Measurements from ENCODE around the gene TMEM201.
A peak's percentile ranks its signal among the peaks of the same experiment; 100 is the strongest.

TMEM201 gene

DNA sequence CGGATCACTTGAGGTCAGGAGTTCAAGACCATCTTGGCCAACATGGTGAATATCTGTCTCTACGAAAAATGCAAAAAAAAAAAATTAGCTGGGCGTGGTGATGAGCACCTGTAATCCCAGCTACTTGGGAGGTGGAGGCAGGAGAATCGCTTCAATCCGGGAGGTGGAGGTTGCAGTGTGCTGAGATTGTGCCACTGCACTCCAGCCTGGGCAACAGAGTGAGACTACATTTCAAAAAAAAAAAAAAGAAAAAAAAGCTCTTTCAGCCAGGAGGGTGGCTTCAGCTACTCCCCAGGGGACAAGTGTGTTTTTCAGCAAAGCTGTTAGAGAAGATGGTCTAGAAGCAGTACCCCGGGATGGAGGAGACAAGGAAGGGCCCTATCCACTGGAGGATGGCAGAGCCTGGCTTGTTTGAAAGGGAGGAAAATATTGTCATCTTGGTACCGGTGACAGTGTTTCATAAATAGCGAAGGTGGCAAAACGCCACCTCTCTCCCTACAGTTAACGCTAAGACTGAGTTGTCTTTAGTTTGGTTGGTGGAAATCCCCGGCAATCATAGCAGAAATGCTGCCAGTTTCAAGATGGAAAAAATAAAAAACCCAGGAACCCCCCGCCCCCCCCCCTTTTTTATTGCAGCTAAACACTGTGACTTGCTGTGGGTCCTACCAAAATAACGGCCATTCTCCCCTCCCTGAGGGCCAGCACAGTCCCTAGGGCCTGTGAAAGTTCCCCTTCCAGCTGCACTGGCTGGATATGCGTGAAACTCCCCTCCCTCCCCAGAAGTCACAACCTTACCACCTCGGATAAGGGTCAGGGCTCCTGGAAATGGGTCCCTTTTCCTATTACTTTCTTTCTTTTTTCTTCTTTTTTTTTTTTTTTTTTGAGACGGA is 66.4 kb downstream of the TMEM201 start:
- peak; percentile 67 to 74 for DNase-seq

DNA sequence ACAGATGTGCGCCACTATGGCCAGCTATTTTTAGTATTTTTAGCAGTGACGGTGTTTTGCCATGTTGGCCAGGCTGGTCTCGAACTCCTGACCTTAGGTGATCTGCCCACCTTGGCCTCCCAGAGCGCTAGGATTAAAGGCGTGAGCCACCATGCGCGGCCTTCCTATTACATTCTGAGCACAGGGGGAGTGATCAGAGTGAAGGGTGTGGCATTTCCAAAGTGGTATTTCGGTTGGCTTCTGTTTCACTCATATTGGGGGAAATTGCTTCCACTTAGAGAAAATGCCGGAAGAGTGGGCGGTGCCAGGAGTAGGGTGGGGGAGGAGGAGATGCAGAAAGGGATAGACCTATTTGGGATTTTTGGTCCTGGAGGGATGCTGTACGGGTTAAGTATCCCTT is 67.1 kb downstream of the TMEM201 start:
- DNase-seq, result peak in 1 of 2 experiments; percentile 55

DNA sequence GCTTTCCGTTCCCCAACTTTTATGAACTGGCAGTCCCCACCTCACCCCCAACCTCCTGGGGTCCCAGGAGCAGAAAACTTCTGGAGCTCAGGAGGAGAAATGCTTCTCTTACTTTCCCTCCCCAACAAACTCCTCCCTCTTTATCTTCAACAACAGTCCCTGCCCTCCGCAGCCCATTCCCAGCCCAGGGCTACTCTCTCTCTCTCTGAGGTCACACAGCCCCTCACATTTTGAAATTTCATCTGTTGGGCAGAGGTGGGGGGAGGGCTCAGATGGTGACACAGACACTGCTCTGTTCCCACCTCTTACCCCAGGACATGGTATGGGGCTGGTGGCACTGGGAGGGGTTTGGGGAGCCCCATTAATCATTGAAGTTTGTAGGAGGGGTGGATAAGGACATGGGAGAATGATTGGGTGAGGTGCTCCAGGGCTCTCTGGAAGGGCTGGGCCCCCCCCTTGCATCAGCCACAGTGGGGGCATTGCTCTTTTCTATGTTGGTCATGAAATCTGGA is 68.9 kb downstream of the TMEM201 start:
- DNase-seq, result peak; percentile 41 to 56

DNA sequence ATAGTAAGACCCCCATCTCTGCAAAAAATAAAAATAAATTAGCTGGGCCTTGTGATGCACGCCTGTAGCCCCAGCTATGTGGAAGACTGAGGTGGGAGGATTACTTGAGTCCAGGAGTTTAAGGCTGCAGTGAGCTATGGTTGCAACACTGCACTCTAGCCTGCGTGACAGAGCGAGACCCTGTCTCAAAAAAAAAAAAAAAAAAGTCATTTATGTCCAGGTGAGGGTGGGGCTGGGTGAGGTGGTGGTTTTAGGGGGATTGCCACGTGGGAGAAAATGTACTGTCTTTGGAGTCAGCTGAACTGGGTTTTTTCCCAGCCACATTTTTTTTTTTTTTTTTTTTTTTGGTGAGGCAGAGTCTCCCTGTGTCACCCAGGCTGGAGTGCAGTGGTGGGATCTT is 69.5 kb downstream of the TMEM201 start:
- DNase-seq, result no peak

DNA sequence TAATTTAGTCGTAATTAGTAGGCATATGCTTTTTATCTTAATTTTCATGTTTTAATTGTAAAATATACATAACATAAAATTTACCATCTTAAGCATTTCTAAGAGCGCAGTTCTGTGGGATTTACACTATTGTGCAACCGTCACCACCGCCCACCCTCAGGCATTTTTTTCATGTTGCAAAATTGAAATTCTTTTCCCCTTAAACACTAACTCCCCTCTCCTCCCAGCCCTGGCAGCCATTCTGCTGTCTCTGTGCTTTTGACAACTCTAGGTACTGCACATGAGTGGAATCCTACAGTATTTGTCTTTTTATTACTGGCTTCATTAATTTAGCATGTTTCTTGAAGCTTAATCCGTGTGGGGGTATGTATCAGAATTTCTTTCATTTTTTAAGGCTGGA is 70.6 kb downstream of the TMEM201 start:
- no peak for DNase-seq

DNA sequence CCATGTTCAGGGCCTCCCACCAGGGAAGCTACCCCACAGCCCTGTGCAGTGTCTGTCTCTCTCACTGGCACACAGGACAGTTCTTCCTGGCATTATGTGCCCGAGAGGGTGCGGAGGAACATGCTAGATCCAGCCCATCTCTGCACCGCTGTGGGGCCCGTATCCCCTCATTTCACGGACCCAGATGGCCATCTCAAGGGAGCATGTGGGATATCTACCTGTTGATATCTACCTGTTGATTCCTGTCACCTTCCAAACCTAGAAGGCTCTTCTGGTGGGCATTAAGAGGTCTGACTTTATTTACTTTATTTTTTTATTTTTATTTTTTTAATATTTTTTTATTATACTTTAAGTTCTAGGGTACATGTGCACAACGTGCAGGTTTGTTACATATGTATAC is 74.5 kb downstream of the TMEM201 start:
- no peak for DNase-seq

All from activated T-cell treated with anti-CD3 and anti-CD28 coated beads, Interleukin-2, amount 50 U/mL, for 48 hours (primary cell).